MCF 10A (cell line): ENCODE results near the gene CD276. TPM values are rescaled to one million over a fixed set of nuclear protein-coding genes. Genes with fewer than 3 reads are reported as not detected.

Experiments
- BruUV-seq: library from RNA; stranded (reverse); fragments of 400-500 nt; replicated peaks from 2 replicates; lab custom pipeline; 2021; lab: Mats Ljungman, UMichigan
- CTCF ChIA-PET: fragments of 300-600 bp; sonication (Branson Sonifier 250); formaldehyde crosslinking; extraction: SDS; loops from one replicate; lab custom pipeline; 2021; ENCODE audit warnings: antibody characterized with exemption, inconsistent platforms; lab: Yijun Ruan, JAX
- POLR2A ChIA-PET: fragments of 300-600, 350-650 bp; sonication (Branson Sonifier 250); formaldehyde crosslinking; extraction: SDS; loops from one replicate; lab custom pipeline; 2020; ENCODE audit warnings: antibody characterized with exemption, inconsistent platforms; lab: Yijun Ruan, JAX
- DNase-seq: peaks from one replicate; pipeline ENCODE4 v3.0.0-alpha.2; 2018; ENCODE audit not compliant: unreplicated experiment
- H3K27ac Mint-ChIP-seq: one replicate; pipeline ENCODE4 v1.8.0; 2022; ENCODE audit warnings: mild to moderate bottlenecking, low read depth, mixed read lengths; ENCODE audit not compliant: unreplicated experiment
- H3K27me3 Mint-ChIP-seq: one replicate; pipeline ENCODE4 v1.8.0; 2022; ENCODE audit warnings: mixed read lengths; ENCODE audit not compliant: insufficient read depth, unreplicated experiment
- H3K36me3 Mint-ChIP-seq: one replicate; pipeline ENCODE4 v1.8.0; 2022; ENCODE audit warnings: mild to moderate bottlenecking, moderate library complexity, mixed read lengths; ENCODE audit not compliant: insufficient read depth, unreplicated experiment
- H3K4me1 Mint-ChIP-seq: one replicate; pipeline ENCODE4 v1.8.0; 2022; ENCODE audit warnings: mixed read lengths; ENCODE audit not compliant: insufficient read depth, unreplicated experiment
- H3K4me3 Mint-ChIP-seq: one replicate; pipeline ENCODE4 v1.8.0; 2022; ENCODE audit warnings: mild to moderate bottlenecking, moderate library complexity, mixed read lengths; ENCODE audit not compliant: unreplicated experiment
- H3K9me3 Mint-ChIP-seq: one replicate; pipeline ENCODE4 v1.8.0; 2022; ENCODE audit warnings: mixed read lengths; ENCODE audit not compliant: unreplicated experiment
- intact Hi-C: fragments of 100-400 bp; cut with micrococcal nuclease; formaldehyde crosslinking; loops from 2 replicates; pipeline ENCODE4 v1.14.1; 2022
- total RNA-seq: library from RNA; stranded (reverse); gene quantifications from 2 replicates; pipeline ENCODE4 v1.2.3, GENCODE V29; 2022
- TF ChIP-seq, protein P1 (sequence below): fragments of 200-600 bp; IDR thresholded peaks from one replicate; pipeline ENCODE4 v1.8.0; 2022; ENCODE audit warnings: antibody characterized with exemption, mild to moderate bottlenecking; ENCODE audit not compliant: unreplicated experiment

Gene CD276
- total RNA-seq, 1 experiment from 2014 or later = 52.8 TPM

DNA sequence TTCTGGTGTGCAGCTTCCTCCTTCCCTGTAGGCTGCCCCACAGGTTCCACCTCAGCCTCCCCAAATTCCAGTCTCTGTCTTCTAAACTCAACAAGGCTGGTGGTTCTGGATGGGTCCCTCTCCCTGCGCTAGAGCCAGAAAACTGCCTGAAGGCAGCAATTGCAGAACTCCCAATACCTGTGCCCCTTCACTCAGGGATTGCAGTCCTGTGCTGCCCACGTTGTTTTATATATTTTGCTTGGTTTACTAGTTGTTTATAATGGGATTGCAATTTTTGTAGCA is 36.2 kb upstream of the CD276 start:
- Mint-ChIP-seq H3K27me3 (no peaks in the 10 kb centered on the region), H3K4me1 (peaks cover 32% of the 10 kb centered on the region), H3K36me3 (no peaks in the 10 kb centered on the region), H3K4me3 (no peak overlapping the region), H3K27ac (peak overlapping the region; percentile 80), H3K9me3 (no peaks in the 10 kb centered on the region)
- no peak for DNase-seq
- intact Hi-C loops = no loop called here
- ChIA-PET POLR2A (interaction anchor here (0.9 to 2.9 kb wide), 4 partner anchors 12 to 77 kb away, joined by 3 to 13 read pairs (median 9); partner anchors contain the start of gene NPTN), CTCF (interaction anchor here (1.1 to 5.1 kb wide), 3 partner anchors 11 to 52 kb away, joined by 3 to 32 read pairs (median 4); no protein-coding TSS in a partner anchor)
- no TSS peak for BruUV-seq
- TF ChIP-seq, protein P1, sequence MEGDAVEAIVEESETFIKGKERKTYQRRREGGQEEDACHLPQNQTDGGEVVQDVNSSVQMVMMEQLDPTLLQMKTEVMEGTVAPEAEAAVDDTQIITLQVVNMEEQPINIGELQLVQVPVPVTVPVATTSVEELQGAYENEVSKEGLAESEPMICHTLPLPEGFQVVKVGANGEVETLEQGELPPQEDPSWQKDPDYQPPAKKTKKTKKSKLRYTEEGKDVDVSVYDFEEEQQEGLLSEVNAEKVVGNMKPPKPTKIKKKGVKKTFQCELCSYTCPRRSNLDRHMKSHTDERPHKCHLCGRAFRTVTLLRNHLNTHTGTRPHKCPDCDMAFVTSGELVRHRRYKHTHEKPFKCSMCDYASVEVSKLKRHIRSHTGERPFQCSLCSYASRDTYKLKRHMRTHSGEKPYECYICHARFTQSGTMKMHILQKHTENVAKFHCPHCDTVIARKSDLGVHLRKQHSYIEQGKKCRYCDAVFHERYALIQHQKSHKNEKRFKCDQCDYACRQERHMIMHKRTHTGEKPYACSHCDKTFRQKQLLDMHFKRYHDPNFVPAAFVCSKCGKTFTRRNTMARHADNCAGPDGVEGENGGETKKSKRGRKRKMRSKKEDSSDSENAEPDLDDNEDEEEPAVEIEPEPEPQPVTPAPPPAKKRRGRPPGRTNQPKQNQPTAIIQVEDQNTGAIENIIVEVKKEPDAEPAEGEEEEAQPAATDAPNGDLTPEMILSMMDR = no peak

DNA sequence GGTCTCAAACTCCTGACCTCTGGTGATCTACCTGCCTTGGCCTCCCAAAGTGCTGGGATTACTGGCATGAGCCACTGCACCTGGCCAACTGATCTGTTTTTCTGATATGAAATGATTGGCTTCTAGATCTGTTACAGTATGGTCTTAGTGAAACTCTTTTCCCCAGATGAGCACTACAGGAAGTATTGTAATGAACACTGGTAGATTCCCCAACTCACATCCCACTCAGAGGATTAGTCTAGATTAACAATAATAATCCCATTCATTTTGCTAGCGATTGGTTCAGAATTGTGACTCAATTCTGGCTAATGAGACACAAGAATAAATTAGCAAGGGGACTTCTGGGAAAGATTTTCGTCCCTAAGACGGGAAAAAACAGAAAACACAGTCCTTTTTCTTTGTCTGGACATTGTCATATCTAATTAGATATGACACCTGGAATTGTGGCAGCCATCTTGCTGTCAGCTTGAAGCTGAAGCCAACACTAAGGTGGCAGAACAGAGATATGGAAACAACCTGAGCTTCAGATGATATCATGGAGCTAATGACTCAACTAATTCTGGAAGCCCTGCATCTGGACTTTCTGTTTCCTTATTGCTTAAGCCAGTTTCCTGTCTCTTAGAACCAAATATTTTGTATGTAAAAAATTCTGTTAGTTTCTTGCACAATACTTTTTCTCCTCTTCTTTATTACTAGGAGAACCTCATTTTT is 33.6 kb upstream of the CD276 start:
- BruUV-seq = no TSS peak
- H3K27me3 Mint-ChIP-seq = no peaks in the 10 kb centered on the region
- ChIA-PET POLR2A (interaction anchor here (1.0 to 1.6 kb wide), 3 partner anchors 16 to 35 kb away, joined by 4 to 7 read pairs (median 6); no protein-coding TSS in a partner anchor), CTCF (interaction anchor here (1.0 to 2.1 kb wide), 3 partner anchors 14 to 224 kb away, joined by 3 to 12 read pairs (median 3); no protein-coding TSS in a partner anchor)
- DNase-seq = peak; percentile 66
- peaks cover 32% of the 10 kb centered on the region for H3K4me1 Mint-ChIP-seq
- peak overlapping the region; percentile 44 for H3K27ac Mint-ChIP-seq
- intact Hi-C loops = loop anchor here (1.0 kb wide), 1 partner anchor 45 kb away; no protein-coding TSS in a partner anchor
- no peak overlapping the region for H3K4me3 Mint-ChIP-seq
- TF ChIP-seq, protein P1 = no peak
- no peaks in the 10 kb centered on the region for H3K9me3 Mint-ChIP-seq
- no peaks in the 10 kb centered on the region for H3K36me3 Mint-ChIP-seq

DNA sequence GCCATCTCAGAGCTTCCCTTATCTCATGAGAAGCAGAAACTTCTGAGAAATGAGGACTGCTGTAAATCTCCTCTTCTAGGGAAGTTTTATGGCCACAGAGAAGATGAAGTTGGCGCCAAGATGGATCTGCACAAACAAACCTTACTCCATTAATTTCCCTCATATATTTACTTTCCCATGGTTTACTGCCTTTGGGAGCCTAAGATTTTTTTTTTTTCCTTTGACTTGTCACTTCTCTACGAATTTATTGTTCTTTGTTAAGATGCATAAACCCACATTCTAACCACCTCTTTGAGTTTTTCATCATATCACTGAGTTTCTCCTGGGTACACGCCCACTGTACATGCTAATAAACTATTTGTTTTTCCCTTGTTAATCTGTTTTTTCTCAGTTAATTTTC is 29.5 kb upstream of the CD276 start:
- H3K36me3 Mint-ChIP-seq = no peaks in the 10 kb centered on the region
- no TSS peak for BruUV-seq
- CTCF ChIA-PET = no interaction called here
- TF ChIP-seq, protein P1 = no peak
- peaks cover 12% of the 10 kb centered on the region for H3K4me1 Mint-ChIP-seq
- H3K27ac Mint-ChIP-seq = no peak overlapping the region
- H3K27me3 Mint-ChIP-seq = no peaks in the 10 kb centered on the region
- H3K4me3 Mint-ChIP-seq = no peak overlapping the region
- no peak for DNase-seq
- POLR2A ChIA-PET = no interaction called here
- intact Hi-C loops = no loop called here
- no peaks in the 10 kb centered on the region for H3K9me3 Mint-ChIP-seq

DNA sequence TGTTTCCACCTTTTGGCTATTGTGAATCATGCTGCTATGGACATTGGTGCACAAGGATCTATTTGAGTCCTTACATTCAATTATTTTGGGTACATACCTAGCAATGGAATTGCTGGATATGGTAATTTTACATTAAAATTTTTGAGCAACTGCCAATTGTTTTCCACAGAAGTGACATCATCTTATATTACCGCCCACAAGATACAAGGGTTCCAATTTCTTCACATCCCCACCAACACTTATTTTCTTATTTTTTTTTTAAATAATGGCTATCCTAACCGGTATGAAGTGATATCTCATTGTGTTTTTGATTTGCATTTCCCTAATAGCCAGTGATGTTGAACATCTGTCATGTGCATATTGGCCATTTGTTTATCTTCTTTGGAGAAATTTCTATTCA is 28.5 kb upstream of the CD276 start:
- intact Hi-C loops = no loop called here
- Mint-ChIP-seq H3K27me3 (no peaks in the 10 kb centered on the region), H3K4me1 (peaks cover 5% of the 10 kb centered on the region), H3K36me3 (no peaks in the 10 kb centered on the region), H3K9me3 (no peaks in the 10 kb centered on the region), H3K4me3 (no peak overlapping the region), H3K27ac (no peak overlapping the region)
- no TSS peak for BruUV-seq
- TF ChIP-seq, protein P1 = no peak
- ChIA-PET POLR2A (no interaction called here), CTCF (no interaction called here)
- no peak for DNase-seq
